Uterus (tissue), 2 donors: ENCODE data around the gene IFT52.
"Not testable (repeated sequence)": the region's sequence is repeated elsewhere in the genome, so short reads cannot be mapped to it uniquely, and the experiment has no call there.

Experiments
- POLR2A ChIP-seq, 2 donors: fragments of 450-650 bp; IDR thresholded peaks; one replicate each; pipeline ENCODE4 v1.6.1; 2016; ENCODE audit warnings: antibody characterized with exemption in 2 of 2, mild to moderate bottlenecking in 1 of 2, moderate library complexity in 1 of 2
- TF ChIP-seq, protein P1 (sequence below), 4 experiments: fragments of 200-600 bp in 2 of 4; fragments of 450-650 bp in 2 of 4; sonication (generic) in 2 of 4; IDR thresholded peaks; one replicate each; pipeline ENCODE4 v1.5.1; 2016 to 2019; ENCODE audit warnings: antibody characterized with exemption in 4 of 4, mild to moderate bottlenecking in 2 of 4, moderate library complexity in 1 of 4

DNA sequence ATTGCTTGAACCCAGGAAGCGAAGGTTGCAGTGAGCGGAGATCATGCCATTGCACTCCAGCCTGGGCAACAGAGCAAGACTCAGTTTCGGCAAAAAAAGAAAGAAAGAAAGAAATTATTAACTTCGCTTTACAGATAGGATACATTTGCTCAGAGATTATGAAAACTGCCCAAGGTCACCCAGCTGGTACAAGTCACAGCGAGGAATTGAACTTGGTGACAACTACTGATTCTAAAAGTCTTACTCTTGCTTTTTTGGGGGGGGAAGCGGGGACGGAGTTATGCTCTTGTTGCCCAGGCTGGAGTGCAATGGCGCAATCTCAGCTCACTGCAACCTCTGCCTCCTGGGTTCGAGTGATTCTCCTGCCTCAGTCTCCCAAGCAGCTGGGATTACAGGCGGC is 2.2 kb upstream of the IFT52 start:
- TF ChIP-seq, protein P1, sequence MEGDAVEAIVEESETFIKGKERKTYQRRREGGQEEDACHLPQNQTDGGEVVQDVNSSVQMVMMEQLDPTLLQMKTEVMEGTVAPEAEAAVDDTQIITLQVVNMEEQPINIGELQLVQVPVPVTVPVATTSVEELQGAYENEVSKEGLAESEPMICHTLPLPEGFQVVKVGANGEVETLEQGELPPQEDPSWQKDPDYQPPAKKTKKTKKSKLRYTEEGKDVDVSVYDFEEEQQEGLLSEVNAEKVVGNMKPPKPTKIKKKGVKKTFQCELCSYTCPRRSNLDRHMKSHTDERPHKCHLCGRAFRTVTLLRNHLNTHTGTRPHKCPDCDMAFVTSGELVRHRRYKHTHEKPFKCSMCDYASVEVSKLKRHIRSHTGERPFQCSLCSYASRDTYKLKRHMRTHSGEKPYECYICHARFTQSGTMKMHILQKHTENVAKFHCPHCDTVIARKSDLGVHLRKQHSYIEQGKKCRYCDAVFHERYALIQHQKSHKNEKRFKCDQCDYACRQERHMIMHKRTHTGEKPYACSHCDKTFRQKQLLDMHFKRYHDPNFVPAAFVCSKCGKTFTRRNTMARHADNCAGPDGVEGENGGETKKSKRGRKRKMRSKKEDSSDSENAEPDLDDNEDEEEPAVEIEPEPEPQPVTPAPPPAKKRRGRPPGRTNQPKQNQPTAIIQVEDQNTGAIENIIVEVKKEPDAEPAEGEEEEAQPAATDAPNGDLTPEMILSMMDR (IDR thresholded peaks at IDR 0.05) = not testable (repeated sequence)
- not testable (repeated sequence) for TF ChIP-seq POLR2A (IDR thresholded peaks at IDR 0.05)
